Peyer's patch (tissue), 4 donors: ENCODE measurements around the gene NFYC. TPM values are rescaled to one million over a fixed set of nuclear protein-coding genes. Genes with fewer than 3 reads are reported as not detected.

Experiments used
- DNase-seq, 3 donors: peaks; one replicate each; pipeline ENCODE4 v3.0.0-alpha.2; 2017 to 2019
- H3K27ac ChIP-seq, 4 donors: fragments of 200-600 bp; sonication (generic); one replicate each; pipeline ENCODE4 v1.5.1; 2016 to 2019
- H3K27me3 ChIP-seq, 2 donors: fragments of 200-600 bp; sonication (generic); one replicate each; pipeline ENCODE4 v1.5.1; 2019
- H3K36me3 ChIP-seq, 3 donors: fragments of 200-600 bp; sonication (generic); one replicate each; pipeline ENCODE4 v1.5.1; 2016 to 2019
- H3K4me1 ChIP-seq, 4 donors: fragments of 200-600 bp; sonication (generic); one replicate each; pipeline ENCODE4 v1.5.1; 2016 to 2019
- H3K4me3 ChIP-seq, 4 donors: fragments of 200-600 bp; sonication (generic); 1 replicate in 3 of 4; 2 replicates in 1 of 4; pipeline ENCODE4 v1.5.1; 2016 to 2019; ENCODE audit warnings: mild to moderate bottlenecking in 1 of 4
- H3K9me3 ChIP-seq, 4 donors: fragments of 200-600 bp; sonication (generic); one replicate each; pipeline ENCODE4 v1.5.1; 2016 to 2019; ENCODE audit warnings: mild to moderate bottlenecking in 1 of 4
- POLR2A ChIP-seq, 2 donors: fragments of 450-650 bp; IDR thresholded peaks; one replicate each; pipeline ENCODE4 v1.5.1; 2017; ENCODE audit warnings: antibody characterized with exemption in 2 of 2, mild to moderate bottlenecking in 2 of 2, moderate library complexity in 2 of 2
- total RNA-seq, 4 donors: library from RNA; depleted of rRNA; stranded (reverse); fragments of >200 nt; gene quantifications; one replicate each; pipeline ENCODE4 v1.1.0, GENCODE V29; 2016
- TF ChIP-seq, protein P1 (sequence below), 6 experiments: fragments of 450-650 bp in 4 of 6; fragments of 200-600 bp in 2 of 6; sonication (generic) in 1 of 6; IDR thresholded peaks; one replicate each; pipeline ENCODE4 v1.5.1; 2017 to 2019; ENCODE audit warnings: antibody characterized with exemption in 6 of 6, mild to moderate bottlenecking in 3 of 6, moderate library complexity in 1 of 6

NFYC gene
- total RNA-seq, 4 donors from 2014 or later = 53.1 to 122 (median 65.0) TPM

DNA sequence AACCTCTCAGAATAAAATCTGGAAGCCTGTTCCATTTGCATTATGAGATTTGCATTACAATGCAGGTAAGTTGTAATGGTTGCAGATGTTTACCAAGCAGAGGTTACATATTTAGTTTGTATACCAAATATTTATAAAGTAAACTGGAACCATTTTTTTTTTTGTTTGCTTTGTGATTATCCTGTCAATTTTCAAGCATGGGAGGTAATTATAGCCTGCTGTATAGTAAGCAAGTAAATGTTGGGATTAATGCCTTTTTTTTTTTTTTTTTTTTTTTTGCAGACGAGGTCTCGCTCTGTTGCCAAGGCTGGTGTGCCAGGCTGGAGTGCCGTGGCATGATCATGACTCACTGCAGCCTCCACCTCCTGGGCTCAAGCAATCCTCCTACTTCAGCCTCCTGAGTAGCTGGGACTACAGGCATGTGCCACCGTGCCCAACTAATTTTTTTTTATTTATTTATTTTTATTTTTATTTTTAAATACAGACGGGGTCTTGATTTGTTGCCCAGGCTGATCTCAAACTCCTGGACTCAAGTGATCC lies 21.0 kb downstream of the NFYC start:
- no peaks in the 10 kb centered on the region for H3K9me3 ChIP-seq
- no peak for DNase-seq
- TF ChIP-seq POLR2A (IDR thresholded peaks at IDR 0.05) = no peak
- TF ChIP-seq, protein P1, sequence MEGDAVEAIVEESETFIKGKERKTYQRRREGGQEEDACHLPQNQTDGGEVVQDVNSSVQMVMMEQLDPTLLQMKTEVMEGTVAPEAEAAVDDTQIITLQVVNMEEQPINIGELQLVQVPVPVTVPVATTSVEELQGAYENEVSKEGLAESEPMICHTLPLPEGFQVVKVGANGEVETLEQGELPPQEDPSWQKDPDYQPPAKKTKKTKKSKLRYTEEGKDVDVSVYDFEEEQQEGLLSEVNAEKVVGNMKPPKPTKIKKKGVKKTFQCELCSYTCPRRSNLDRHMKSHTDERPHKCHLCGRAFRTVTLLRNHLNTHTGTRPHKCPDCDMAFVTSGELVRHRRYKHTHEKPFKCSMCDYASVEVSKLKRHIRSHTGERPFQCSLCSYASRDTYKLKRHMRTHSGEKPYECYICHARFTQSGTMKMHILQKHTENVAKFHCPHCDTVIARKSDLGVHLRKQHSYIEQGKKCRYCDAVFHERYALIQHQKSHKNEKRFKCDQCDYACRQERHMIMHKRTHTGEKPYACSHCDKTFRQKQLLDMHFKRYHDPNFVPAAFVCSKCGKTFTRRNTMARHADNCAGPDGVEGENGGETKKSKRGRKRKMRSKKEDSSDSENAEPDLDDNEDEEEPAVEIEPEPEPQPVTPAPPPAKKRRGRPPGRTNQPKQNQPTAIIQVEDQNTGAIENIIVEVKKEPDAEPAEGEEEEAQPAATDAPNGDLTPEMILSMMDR (IDR thresholded peaks at IDR 0.05) = no peak
- H3K27ac ChIP-seq = peak overlapping the region in 2 of 4 donors; percentile 51 to 76
- H3K36me3 ChIP-seq = no peaks in the 10 kb centered on the region
- H3K4me1 ChIP-seq = peaks cover 0 to 57% (median 12%) of the 10 kb centered on the region in 4 donors
- H3K4me3 ChIP-seq = no peak overlapping the region
- no peaks in the 10 kb centered on the region for H3K27me3 ChIP-seq

DNA sequence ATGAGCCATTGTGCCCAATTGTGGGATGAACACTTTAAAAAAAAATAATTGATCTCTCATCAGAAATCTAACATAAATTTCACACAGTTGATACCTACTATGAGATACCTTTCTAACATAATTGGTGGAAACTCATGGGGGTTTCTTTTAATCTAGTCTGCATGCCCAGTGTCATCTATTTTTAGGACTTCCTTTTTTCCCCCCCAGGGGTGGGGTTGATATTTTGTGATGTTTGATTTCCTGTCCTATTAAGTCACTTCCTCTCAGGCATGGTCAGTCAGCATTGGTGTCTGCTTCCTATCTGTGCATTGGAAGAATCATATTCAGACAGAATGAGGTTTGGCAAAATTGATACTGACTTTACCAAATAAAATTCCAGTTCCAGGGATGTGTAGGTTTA lies 21.5 kb downstream of the NFYC start:
- DNase-seq = peak in 1 of 3 donors; percentile 36
- H3K27ac ChIP-seq = peak overlapping the region in 1 of 4 donors; percentile 51

DNA sequence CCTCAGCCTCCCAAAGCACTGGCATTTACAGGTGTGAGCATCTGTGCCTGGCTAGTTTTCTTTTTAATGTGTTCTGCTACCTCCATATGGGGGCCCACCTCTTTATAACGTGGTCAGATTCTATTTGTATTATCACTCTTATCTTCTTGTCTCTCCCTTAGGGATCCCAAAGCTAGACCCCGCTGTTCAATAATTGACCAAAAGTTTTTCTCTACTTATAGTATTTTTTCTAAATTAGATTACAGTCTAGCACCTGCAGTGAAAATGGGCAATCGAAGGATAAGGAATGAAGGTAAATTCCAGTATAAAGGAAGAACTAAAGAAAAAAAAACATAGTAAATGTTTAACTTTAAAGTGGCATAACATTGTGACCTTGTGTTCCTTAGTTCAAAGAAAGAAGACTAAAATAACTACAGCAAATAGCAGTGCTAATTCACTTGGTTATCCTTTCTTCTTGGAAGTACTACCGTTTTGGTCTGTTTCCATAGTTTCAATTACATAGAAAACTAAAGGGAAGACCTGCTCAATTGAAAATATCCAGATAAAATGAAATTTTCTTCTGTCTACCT lies 24.1 kb downstream of the NFYC start:
- TF ChIP-seq POLR2A (IDR thresholded peaks at IDR 0.05) = no peak
- TF ChIP-seq, protein P1 (IDR thresholded peaks at IDR 0.05) = no peak
- Histone ChIP-seq H3K27ac (no peak overlapping the region), H3K36me3 (no peaks in the 10 kb centered on the region), H3K4me3 (no peak overlapping the region), H3K4me1 (peaks cover 0 to 39% (median 9%) of the 10 kb centered on the region in 4 donors), H3K9me3 (no peaks in the 10 kb centered on the region), H3K27me3 (no peaks in the 10 kb centered on the region)
- no peak for DNase-seq

More for the DNA sequence above, 21.5 kb downstream of the NFYC start:
- no peak for TF ChIP-seq POLR2A (IDR thresholded peaks at IDR 0.05)
- TF ChIP-seq, protein P1 (IDR thresholded peaks at IDR 0.05) = no peak
- no peak overlapping the region for H3K4me3 ChIP-seq
- H3K36me3 ChIP-seq = no peaks in the 10 kb centered on the region
- H3K9me3 ChIP-seq = no peaks in the 10 kb centered on the region
- H3K27me3 ChIP-seq = no peaks in the 10 kb centered on the region
- H3K4me1 ChIP-seq = peaks cover 0 to 56% (median 12%) of the 10 kb centered on the region in 4 donors

GRCh38 chr1:40717065-40717464 lies 25.6 kb downstream of the NFYC start:
- H3K4me3 ChIP-seq = no peak overlapping the region
- TF ChIP-seq, protein P1 (IDR thresholded peaks at IDR 0.05) = no peak
- TF ChIP-seq POLR2A (IDR thresholded peaks at IDR 0.05) = no peak
- H3K4me1 ChIP-seq = peaks cover 0 to 24% (median 4%) of the 10 kb centered on the region in 4 donors
- no peaks in the 10 kb centered on the region for H3K36me3 ChIP-seq
- no peaks in the 10 kb centered on the region for H3K27me3 ChIP-seq
- no peaks in the 10 kb centered on the region for H3K9me3 ChIP-seq
- DNase-seq = no peak
- no peak overlapping the region for H3K27ac ChIP-seq

DNA sequence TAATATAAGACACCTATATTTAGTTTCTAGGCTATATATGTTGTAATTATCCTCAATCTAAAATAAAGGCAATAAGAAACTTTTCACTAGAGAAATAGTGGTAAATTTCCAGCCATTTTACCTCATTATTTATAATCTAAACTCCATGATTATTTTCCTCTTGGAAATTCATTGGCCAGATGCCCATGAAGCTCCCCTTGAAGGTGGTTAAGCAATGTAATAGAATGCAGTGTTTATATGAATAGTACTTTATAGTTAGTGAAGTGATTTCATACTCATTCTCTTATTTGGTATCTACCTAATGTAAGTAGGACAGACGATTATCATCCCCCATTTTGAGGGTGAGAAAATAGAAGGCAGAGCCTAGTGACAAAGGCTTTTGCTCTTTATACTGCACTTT lies 26.5 kb downstream of the NFYC start:
- DNase-seq = no peak
- Histone ChIP-seq H3K27ac (no peak overlapping the region), H3K4me3 (no peak overlapping the region), H3K9me3 (no peaks in the 10 kb centered on the region), H3K36me3 (no peaks in the 10 kb centered on the region), H3K4me1 (peaks cover 0 to 22% (median 0%) of the 10 kb centered on the region in 4 donors), H3K27me3 (no peaks in the 10 kb centered on the region)
- TF ChIP-seq, protein P1 (IDR thresholded peaks at IDR 0.05) = no peak
- TF ChIP-seq POLR2A (IDR thresholded peaks at IDR 0.05) = no peak
